WTC11 (cell line): ENCODE measurements around the gene JOSD2. TPM values are rescaled to one million over a fixed set of nuclear protein-coding genes. Genes with fewer than 3 reads are reported as not detected.
A peak's percentile ranks its signal among the peaks of the same experiment; 100 is the strongest.

Source experiments
- ATAC-seq: fragments of 200-7000 bp; cut with Tn5 transposase; 2 replicates; pipeline ENCODE4 v1.10.0; 2021; ENCODE audit warnings: mild to moderate bottlenecking, moderate library complexity
- CTCF ChIA-PET: fragments of 300-600 bp; sonication (Branson Sonifier 250); formaldehyde crosslinking; loops from one replicate; lab custom pipeline; 2021; ENCODE audit warnings: antibody characterized with exemption; lab: Charles Lee
- POLR2A ChIA-PET: fragments of 350-600 bp; sonication (Branson Sonifier 250); formaldehyde crosslinking; loops from one replicate; lab custom pipeline; 2021; ENCODE audit warnings: antibody characterized with exemption; lab: Charles Lee
- DNase-seq: peaks from one replicate; pipeline ENCODE4 v3.0.0; 2021; ENCODE audit warnings: low spot score
- H3K27ac Mint-ChIP-seq: 2 replicates; pipeline ENCODE4 v1.8.0; 2021; ENCODE audit warnings: mixed read lengths
- H3K27me3 Mint-ChIP-seq: 2 replicates; pipeline ENCODE4 v1.8.0; 2021; ENCODE audit warnings: low read depth, mild to moderate bottlenecking, moderate library complexity, mixed read lengths
- H3K36me3 Mint-ChIP-seq: 2 replicates; pipeline ENCODE4 v1.8.0; 2021; ENCODE audit warnings: mixed read lengths
- H3K4me1 Mint-ChIP-seq: 2 replicates; pipeline ENCODE4 v1.8.0; 2022; ENCODE audit warnings: mixed read lengths
- H3K4me3 Mint-ChIP-seq: 2 replicates; pipeline ENCODE4 v1.8.0; 2021; ENCODE audit warnings: mild to moderate bottlenecking, moderate library complexity, mixed read lengths
- H3K9me3 Mint-ChIP-seq: 2 replicates; pipeline ENCODE4 v1.8.0; 2021; ENCODE audit warnings: mixed read lengths
- CDX4 ChIP-seq: fragments of 250-450 bp; sonication (Bioruptor Pico); IDR thresholded peaks from 2 replicates; pipeline ENCODE4 v1.9.0; 2021; ENCODE audit warnings: moderate library complexity, mild to moderate bottlenecking, inconsistent platforms, borderline replicate concordance
- FOXP1 ChIP-seq: sonication (generic); formaldehyde crosslinking; IDR thresholded peaks from 2 replicates; pipeline ENCODE4 v1.8.0; 2022; ENCODE audit warnings: missing genetic modification reagents, mild to moderate bottlenecking, moderate library complexity, borderline replicate concordance
- FOXP4 ChIP-seq: sonication (generic); formaldehyde crosslinking; IDR thresholded peaks from 2 replicates; pipeline ENCODE4 v1.8.0; 2022; ENCODE audit warnings: mild to moderate bottlenecking, missing genetic modification reagents
- GTF2I ChIP-seq: fragments of 250-450 bp; sonication (Bioruptor Pico); conservative IDR thresholded peaks from 2 replicates; pipeline ENCODE4 v1.4.0; 2021; ENCODE audit warnings: mild to moderate bottlenecking
- JUN ChIP-seq: sonication (generic); formaldehyde crosslinking; IDR thresholded peaks from 2 replicates; pipeline ENCODE4 v1.8.0; 2023; ENCODE audit warnings: mild to moderate bottlenecking, missing genetic modification reagents
- MXD4 ChIP-seq: fragments of 250-450 bp; sonication (Bioruptor Pico); IDR thresholded peaks from 2 replicates; pipeline ENCODE4 v1.8.0; 2021; ENCODE audit warnings: mild to moderate bottlenecking, moderate library complexity, borderline replicate concordance
- MYBL2 ChIP-seq: sonication (generic); formaldehyde crosslinking; IDR thresholded peaks from 2 replicates; pipeline ENCODE4 v1.8.1; 2023; ENCODE audit warnings: mild to moderate bottlenecking, moderate library complexity, missing genetic modification reagents
- OVOL2 ChIP-seq: fragments of 250-450 bp; sonication (Bioruptor Pico); IDR thresholded peaks from 2 replicates; pipeline ENCODE4 v1.9.0; 2021; ENCODE audit warnings: mild to moderate bottlenecking, borderline replicate concordance
- SMAD4 ChIP-seq: sonication (generic); formaldehyde crosslinking; IDR thresholded peaks from 2 replicates; pipeline ENCODE4 v1.8.0; 2022; ENCODE audit warnings: mild to moderate bottlenecking, missing genetic modification reagents
- TP53 ChIP-seq: sonication (generic); formaldehyde crosslinking; IDR thresholded peaks from 2 replicates; pipeline ENCODE4 v1.8.1; 2023; ENCODE audit warnings: mild to moderate bottlenecking, missing genetic modification reagents
- ZNF219 ChIP-seq: sonication (generic); formaldehyde crosslinking; IDR thresholded peaks from 2 replicates; pipeline ENCODE4 v1.8.0; 2023; ENCODE audit warnings: missing genetic modification reagents, mild to moderate bottlenecking, borderline replicate concordance
- ZNF317 ChIP-seq: sonication (generic); formaldehyde crosslinking; IDR thresholded peaks from 2 replicates; pipeline ENCODE4 v1.8.1; 2023; ENCODE audit warnings: low read depth, mild to moderate bottlenecking, moderate library complexity, missing genetic modification reagents, borderline replicate concordance
- ZNF423 ChIP-seq: fragments of 250-450 bp; sonication (Bioruptor Pico); IDR thresholded peaks from 2 replicates; pipeline ENCODE4 v2.1.2; 2022; ENCODE audit warnings: mild to moderate bottlenecking, moderate library complexity
- ZNF425 ChIP-seq: fragments of 250-450 bp; sonication (Bioruptor Pico); conservative IDR thresholded peaks from 2 replicates; pipeline ENCODE4 v1.9.0; 2021; ENCODE audit warnings: mild to moderate bottlenecking
- total RNA-seq: library from RNA; stranded (reverse); gene quantifications from 3 replicates; pipeline ENCODE4 v1.2.3, GENCODE V29; 2021
- TF ChIP-seq, protein P1 (sequence below): sonication (generic); formaldehyde crosslinking; IDR thresholded peaks from 2 replicates; pipeline ENCODE4 v1.8.1; 2022; ENCODE audit warnings: mild to moderate bottlenecking, missing genetic modification reagents, moderate library complexity, borderline replicate concordance
- TF ChIP-seq, protein P2 (sequence below): fragments of 250-450 bp; sonication (Bioruptor Pico); IDR thresholded peaks from 2 replicates; pipeline ENCODE4 v2.1.2; 2022; ENCODE audit warnings: mild to moderate bottlenecking, moderate library complexity

The JOSD2 gene
- total RNA-seq, 1 experiment from 2014 or later: 4.0 TPM

DNA sequence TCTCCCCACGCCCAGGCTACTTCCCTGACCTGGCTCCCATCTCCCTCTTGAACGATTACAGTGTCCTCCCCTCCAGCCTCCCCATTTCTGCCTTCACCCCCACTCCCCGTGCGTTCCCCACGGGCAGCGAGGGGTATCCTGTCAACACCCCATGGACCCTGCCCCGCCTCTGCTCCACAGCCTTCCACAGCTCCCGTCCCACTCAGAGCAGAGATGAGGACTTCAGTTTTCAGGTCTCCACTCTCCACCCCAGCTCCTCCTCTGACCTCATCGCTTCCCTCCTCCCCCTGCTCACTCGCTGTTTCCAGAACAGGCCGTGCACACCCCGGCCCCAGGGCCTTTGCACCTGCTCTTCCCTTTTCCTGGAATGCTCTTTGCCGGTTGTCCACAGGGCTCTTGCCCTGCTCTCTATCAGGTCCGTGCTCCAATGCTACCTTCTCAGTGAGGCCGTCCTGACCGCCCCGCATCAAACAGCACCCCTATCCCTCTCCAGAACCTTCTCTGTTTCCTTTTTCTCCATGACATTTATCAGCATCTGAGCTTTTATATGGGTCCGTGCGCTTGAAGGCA is 42.2 kb upstream of the JOSD2 start:
- no peak for TF ChIP-seq OVOL2 (CRISPR knock-in tag)
- TF ChIP-seq GTF2I (CRISPR knock-in tag): peak; percentile 58; the same call in 1 of the 2 replicates
- Mint-ChIP-seq H3K4me1 (peaks cover 18% of the 10 kb centered on the region), H3K9me3 (no peaks in the 10 kb centered on the region), H3K27ac (no peak overlapping the region), H3K27me3 (peaks cover 72% of the 10 kb centered on the region), H3K36me3 (no peaks in the 10 kb centered on the region), H3K4me3 (no peak overlapping the region; the same call in 1 of the 2 replicates)
- DNase-seq (no peak), ATAC-seq (no peak)
- CTCF ChIA-PET: interaction anchor here (4.3 to 6.7 kb wide), 2 partner anchors 13 to 14 kb away, joined by 56 to 200 read pairs; no protein-coding TSS in a partner anchor
- POLR2A ChIA-PET: no interaction called here

- TF ChIP-seq, protein P1, sequence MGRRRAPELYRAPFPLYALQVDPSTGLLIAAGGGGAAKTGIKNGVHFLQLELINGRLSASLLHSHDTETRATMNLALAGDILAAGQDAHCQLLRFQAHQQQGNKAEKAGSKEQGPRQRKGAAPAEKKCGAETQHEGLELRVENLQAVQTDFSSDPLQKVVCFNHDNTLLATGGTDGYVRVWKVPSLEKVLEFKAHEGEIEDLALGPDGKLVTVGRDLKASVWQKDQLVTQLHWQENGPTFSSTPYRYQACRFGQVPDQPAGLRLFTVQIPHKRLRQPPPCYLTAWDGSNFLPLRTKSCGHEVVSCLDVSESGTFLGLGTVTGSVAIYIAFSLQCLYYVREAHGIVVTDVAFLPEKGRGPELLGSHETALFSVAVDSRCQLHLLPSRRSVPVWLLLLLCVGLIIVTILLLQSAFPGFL (CRISPR knock-in tag): no peak
- no peak for TF ChIP-seq ZNF423 (CRISPR knock-in tag)
- TF ChIP-seq JUN (CRISPR knock-in tag): no peak
- TF ChIP-seq, protein P2, sequence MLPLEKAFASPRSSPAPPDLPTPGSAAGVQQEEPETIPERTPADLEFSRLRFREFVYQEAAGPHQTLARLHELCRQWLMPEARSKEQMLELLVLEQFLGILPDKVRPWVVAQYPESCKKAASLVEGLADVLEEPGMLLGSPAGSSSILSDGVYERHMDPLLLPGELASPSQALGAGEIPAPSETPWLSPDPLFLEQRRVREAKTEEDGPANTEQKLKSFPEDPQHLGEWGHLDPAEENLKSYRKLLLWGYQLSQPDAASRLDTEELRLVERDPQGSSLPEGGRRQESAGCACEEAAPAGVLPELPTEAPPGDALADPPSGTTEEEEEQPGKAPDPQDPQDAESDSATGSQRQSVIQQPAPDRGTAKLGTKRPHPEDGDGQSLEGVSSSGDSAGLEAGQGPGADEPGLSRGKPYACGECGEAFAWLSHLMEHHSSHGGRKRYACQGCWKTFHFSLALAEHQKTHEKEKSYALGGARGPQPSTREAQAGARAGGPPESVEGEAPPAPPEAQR (CRISPR knock-in tag): no peak
- TF ChIP-seq, all 79 proteins: peak for 0
- Mint-ChIP-seq H3K27ac (no peak overlapping the region), H3K27me3 (peaks cover 66% of the 10 kb centered on the region), H3K36me3 (no peaks in the 10 kb centered on the region), H3K4me1 (peaks cover 22% of the 10 kb centered on the region), H3K4me3 (peak overlapping the region; percentile 91), H3K9me3 (no peaks in the 10 kb centered on the region)
- no peak for DNase-seq
- CTCF ChIA-PET: interaction anchor here (6.7 kb wide), 1 partner anchor 13 kb away, joined by 200 read pairs; no protein-coding TSS in a partner anchor
- ATAC-seq: no peak
- POLR2A ChIA-PET: no interaction called here
Observed at GRCh38 chr19:50552540-50552939, 41.5 kb upstream of the JOSD2 start.

DNA sequence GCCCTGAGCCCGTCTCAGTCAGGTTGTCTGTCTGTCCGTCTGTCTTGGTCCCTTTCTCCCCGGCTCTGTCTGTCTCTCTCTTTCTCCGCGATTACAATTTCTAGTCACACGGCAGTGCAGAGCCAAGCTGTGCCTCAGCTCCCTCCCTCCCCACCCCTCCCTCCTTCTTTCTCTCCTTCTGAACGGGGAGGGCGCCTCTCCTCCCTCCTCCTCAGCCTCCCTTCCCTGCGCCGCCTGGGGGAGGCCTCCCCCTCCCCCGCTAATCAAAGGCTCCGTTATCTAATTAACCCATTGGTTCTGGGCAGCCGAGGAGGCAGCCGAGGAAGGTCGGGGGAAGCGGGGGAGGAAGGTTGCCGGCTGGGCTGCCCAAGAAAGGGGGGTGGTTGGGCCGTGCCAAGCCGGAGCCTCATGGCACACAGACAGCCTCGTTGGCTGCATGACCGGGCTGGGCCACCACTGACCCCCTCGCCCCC is 40.8 kb upstream of the JOSD2 start:
- Mint-ChIP-seq H3K4me1 (peaks cover 29% of the 10 kb centered on the region), H3K4me3 (peak overlapping the region; percentile 91), H3K36me3 (no peaks in the 10 kb centered on the region)
- CTCF ChIA-PET: interaction anchor here (1.7 kb wide), 1 partner anchor 14 kb away, joined by 10 read pairs; no protein-coding TSS in a partner anchor
- DNase-seq: no peak
- TF ChIP-seq MYBL2 (CRISPR knock-in tag): no peak
- no peak for TF ChIP-seq ZNF219 (CRISPR knock-in tag)
- no peak for TF ChIP-seq SMAD4 (CRISPR knock-in tag)
- no peak for TF ChIP-seq ZNF317 (CRISPR knock-in tag)
- TF ChIP-seq, protein P1 (CRISPR knock-in tag): no peak
- TF ChIP-seq FOXP4 (CRISPR knock-in tag): no peak
- no peak for TF ChIP-seq MXD4 (CRISPR knock-in tag)
- no peak for TF ChIP-seq CDX4 (CRISPR knock-in tag)
- TF ChIP-seq FOXP1 (CRISPR knock-in tag): no peak
- no peak for TF ChIP-seq ZNF425 (CRISPR knock-in tag)
- TF ChIP-seq TP53 (CRISPR knock-in tag): no peak
- TF ChIP-seq, all 79 proteins: peak for 0
- Mint-ChIP-seq H3K9me3 (no peaks in the 10 kb centered on the region), H3K27me3 (peaks cover 62% of the 10 kb centered on the region), H3K27ac (no peak overlapping the region)
- POLR2A ChIA-PET: no interaction called here
- no peak for ATAC-seq
